Skeletal muscle tissue (tissue), 4 donors: ENCODE data around the gene TMEM233. TPM values are rescaled to one million over a fixed set of nuclear protein-coding genes. Genes with fewer than 3 reads are reported as not detected.
A peak's percentile ranks its signal among the peaks of the same experiment; 100 is the strongest.

Experiments
- H3K27ac ChIP-seq: one replicate; pipeline ENCODE4 v1.7.0; 2013; ENCODE audit warnings: mild to moderate bottlenecking, low read depth, low read length, inconsistent platforms
- H3K27me3 ChIP-seq, 3 donors: one replicate each; pipeline ENCODE4 v1.7.0; 2013; ENCODE audit warnings: low read length in 3 of 3; ENCODE audit not compliant: control insufficient read depth in 3 of 3, insufficient read depth in 3 of 3
- H3K36me3 ChIP-seq, 3 donors: one replicate each; pipeline ENCODE4 v1.7.0; 2013; ENCODE audit warnings: low read length in 3 of 3; ENCODE audit not compliant: control insufficient read depth in 3 of 3, insufficient read depth in 3 of 3
- H3K4me1 ChIP-seq, 3 donors: one replicate each; pipeline ENCODE4 v1.7.0; 2013; ENCODE audit warnings: low read length in 3 of 3, mild to moderate bottlenecking in 3 of 3; ENCODE audit not compliant: control insufficient read depth in 3 of 3, insufficient read depth in 3 of 3
- H3K4me3 ChIP-seq, 3 donors: one replicate each; pipeline ENCODE4 v1.7.0; 2013; ENCODE audit warnings: low read length in 3 of 3
- H3K9ac ChIP-seq, 3 donors: one replicate each; pipeline ENCODE4 v1.7.0; 2013; ENCODE audit warnings: low read length in 3 of 3, mild to moderate bottlenecking in 3 of 3, moderate library complexity in 2 of 3, low read depth in 1 of 3
- H3K9me3 ChIP-seq, 3 donors: one replicate each; pipeline ENCODE4 v1.7.0; 2013; ENCODE audit warnings: low read length in 3 of 3; ENCODE audit not compliant: control insufficient read depth in 3 of 3
- total RNA-seq: library from RNA; depleted of rRNA; stranded (reverse); fragments of >200 nt; gene quantifications from one replicate; pipeline ENCODE4 v1.2.3, GENCODE V29; 2014
- donor health status: Osteomylitis.

Gene TMEM233
- total RNA-seq, 1 donor from 2014 or later, result 1.0 TPM

- H3K36me3 ChIP-seq, result peaks cover 0 to 3% (median 0%) of the 10 kb centered on the region in 3 donors
- H3K9ac ChIP-seq, result no peak overlapping the region
- H3K27me3 ChIP-seq, result no peaks in the 10 kb centered on the region
- H3K4me1 ChIP-seq, result peaks cover 0 to 16% (median 8%) of the 10 kb centered on the region in 3 donors
- H3K4me3 ChIP-seq, result no peak overlapping the region
- no peak overlapping the region for H3K27ac ChIP-seq
- no peaks in the 10 kb centered on the region for H3K9me3 ChIP-seq
Observed at GRCh38 chr12:119621878-119622277, 28.3 kb downstream of the TMEM233 start.

- Histone ChIP-seq H3K4me3 (no peak overlapping the region), H3K27ac (no peak overlapping the region), H3K27me3 (no peaks in the 10 kb centered on the region), H3K36me3 (peaks cover 3 to 10% (median 5%) of the 10 kb centered on the region in 3 donors), H3K4me1 (peaks cover 0 to 5% (median 4%) of the 10 kb centered on the region in 3 donors), H3K9ac (no peak overlapping the region), H3K9me3 (no peaks in the 10 kb centered on the region)
Observed at GRCh38 chr12:119624966-119625365, 31.4 kb downstream of the TMEM233 start.

GRCh38 chr12:119627019-119627643 is 33.6 kb downstream of the TMEM233 start:
- H3K27me3 ChIP-seq, result no peaks in the 10 kb centered on the region
- H3K9me3 ChIP-seq, result no peaks in the 10 kb centered on the region
- no peak overlapping the region for H3K27ac ChIP-seq
- peaks cover 3 to 22% (median 11%) of the 10 kb centered on the region in 3 donors for H3K36me3 ChIP-seq
- H3K9ac ChIP-seq, result no peak overlapping the region
- no peak overlapping the region for H3K4me3 ChIP-seq
- peaks cover 6 to 15% (median 12%) of the 10 kb centered on the region in 3 donors for H3K4me1 ChIP-seq

- H3K4me3 ChIP-seq, result no peak overlapping the region
- H3K36me3 ChIP-seq, result peaks cover 3 to 24% (median 11%) of the 10 kb centered on the region in 3 donors
- H3K9me3 ChIP-seq, result no peaks in the 10 kb centered on the region
- peaks cover 6 to 19% (median 12%) of the 10 kb centered on the region in 3 donors for H3K4me1 ChIP-seq
- H3K9ac ChIP-seq, result no peak overlapping the region
- H3K27ac ChIP-seq, result no peak overlapping the region
- no peaks in the 10 kb centered on the region for H3K27me3 ChIP-seq
Observed at GRCh38 chr12:119627686-119628085, 34.1 kb downstream of the TMEM233 start.

GRCh38 chr12:119630223-119630780 is 36.7 kb downstream of the TMEM233 start:
- H3K9me3 ChIP-seq, result no peaks in the 10 kb centered on the region
- peaks cover 6 to 15% (median 12%) of the 10 kb centered on the region in 3 donors for H3K4me1 ChIP-seq
- H3K4me3 ChIP-seq, result no peak overlapping the region
- H3K27ac ChIP-seq, result no peak overlapping the region
- H3K27me3 ChIP-seq, result no peaks in the 10 kb centered on the region
- H3K36me3 ChIP-seq, result peaks cover 3 to 23% (median 11%) of the 10 kb centered on the region in 3 donors
- no peak overlapping the region for H3K9ac ChIP-seq

GRCh38 chr12:119630962-119631550 is 37.5 kb downstream of the TMEM233 start:
- H3K36me3 ChIP-seq, result peaks cover 3 to 23% (median 11%) of the 10 kb centered on the region in 3 donors
- H3K27me3 ChIP-seq, result no peaks in the 10 kb centered on the region
- peaks cover 6 to 15% (median 12%) of the 10 kb centered on the region in 3 donors for H3K4me1 ChIP-seq
- H3K4me3 ChIP-seq, result no peak overlapping the region
- no peaks in the 10 kb centered on the region for H3K9me3 ChIP-seq
- no peak overlapping the region for H3K9ac ChIP-seq
- H3K27ac ChIP-seq, result no peak overlapping the region

- Histone ChIP-seq H3K9ac (no peak overlapping the region), H3K4me3 (no peak overlapping the region), H3K27ac (peak overlapping the region; percentile 12), H3K36me3 (peaks cover 3 to 27% (median 14%) of the 10 kb centered on the region in 3 donors), H3K4me1 (peaks cover 6 to 15% (median 7%) of the 10 kb centered on the region in 3 donors), H3K27me3 (no peaks in the 10 kb centered on the region), H3K9me3 (no peaks in the 10 kb centered on the region)
Observed at GRCh38 chr12:119631930-119632678, 38.5 kb downstream of the TMEM233 start.

GRCh38 chr12:119634743-119635142 is 41.2 kb downstream of the TMEM233 start:
- Histone ChIP-seq H3K9me3 (no peaks in the 10 kb centered on the region), H3K27ac (no peak overlapping the region), H3K27me3 (no peaks in the 10 kb centered on the region), H3K36me3 (peaks cover 3 to 26% (median 16%) of the 10 kb centered on the region in 3 donors), H3K4me1 (peaks cover 6 to 15% (median 7%) of the 10 kb centered on the region in 3 donors), H3K9ac (no peak overlapping the region), H3K4me3 (no peak overlapping the region)

- Histone ChIP-seq H3K4me1 (peaks cover 12 to 17% (median 13%) of the 10 kb centered on the region in 3 donors), H3K9ac (no peak overlapping the region), H3K4me3 (no peak overlapping the region), H3K9me3 (no peaks in the 10 kb centered on the region), H3K27me3 (no peaks in the 10 kb centered on the region), H3K27ac (no peak overlapping the region), H3K36me3 (peaks cover 3 to 11% (median 3%) of the 10 kb centered on the region in 3 donors)
Observed at GRCh38 chr12:119642986-119643385, 49.4 kb downstream of the TMEM233 start.
